MM.1S (cell line): ENCODE data around the gene A3GALT2.

ENCODE experiments used
- DNase-seq: peaks from one replicate; pipeline ENCODE4 v3.0.0-alpha.2; 2015
- H2AFZ ChIP-seq: fragments of 300-600 bp; sonication (generic); 2 replicates; pipeline ENCODE4 v1.6.0; 2016; ENCODE audit warnings: antibody characterized with exemption, low read length
- H3F3A ChIP-seq: fragments of 300-600 bp; sonication (generic); 2 replicates; pipeline ENCODE4 v1.6.1; 2016; ENCODE audit warnings: mild to moderate bottlenecking, antibody characterized with exemption, low read length, moderate library complexity, mixed read lengths; ENCODE audit not compliant: insufficient read depth
- H3K27ac ChIP-seq: fragments of 300-600 bp; sonication (generic); 2 replicates; pipeline ENCODE4 v1.5.1; 2016; ENCODE audit warnings: mild to moderate bottlenecking, low read length
- H3K27me3 ChIP-seq: fragments of 300-600 bp; sonication (generic); replicated peaks from 2 replicates; pipeline ENCODE4 v1.6.0; 2016; ENCODE audit warnings: low read length; ENCODE audit not compliant: insufficient read depth
- H3K36me3 ChIP-seq: fragments of 300-600 bp; sonication (generic); replicated peaks from 2 replicates; pipeline ENCODE4 v1.6.1; 2016; ENCODE audit warnings: mild to moderate bottlenecking, low read length, mixed read lengths; ENCODE audit not compliant: insufficient read depth
- H3K4me1 ChIP-seq: fragments of 300-600 bp; sonication (generic); 2 replicates; pipeline ENCODE4 v1.6.1; 2016; ENCODE audit warnings: low read length, mixed read lengths
- H3K4me2 ChIP-seq: fragments of 300-600 bp; sonication (generic); 2 replicates; pipeline ENCODE4 v1.6.0; 2016; ENCODE audit warnings: low read depth, low read length
- H3K4me3 ChIP-seq: fragments of 300-600 bp; sonication (generic); 2 replicates; pipeline ENCODE4 v1.5.1; 2016; ENCODE audit warnings: low read length, mixed read lengths
- H3K79me2 ChIP-seq: fragments of 300-600 bp; sonication (generic); 2 replicates; pipeline ENCODE4 v1.6.1; 2016; ENCODE audit warnings: mixed run types, low read length, mixed read lengths
- H3K9ac ChIP-seq: fragments of 300-600 bp; sonication (generic); 2 replicates; pipeline ENCODE4 v1.6.1; 2016; ENCODE audit warnings: low read length, mixed read lengths
- H3K9me2 ChIP-seq: fragments of 300-600 bp; sonication (generic); replicated peaks from 2 replicates; pipeline ENCODE4 v1.6.1; 2016; ENCODE audit warnings: mild to moderate bottlenecking, low read length, mixed read lengths; ENCODE audit not compliant: insufficient read depth
- H3K9me3 ChIP-seq: fragments of 300-600 bp; sonication (generic); replicated peaks from 2 replicates; pipeline ENCODE4 v1.6.1; 2016; ENCODE audit warnings: mild to moderate bottlenecking, low read length, mixed read lengths; ENCODE audit not compliant: insufficient read depth
- H4K20me1 ChIP-seq: fragments of 300-600 bp; sonication (generic); 2 replicates; pipeline ENCODE4 v1.6.1; 2016; ENCODE audit warnings: mild to moderate bottlenecking, low read length, moderate library complexity, mixed read lengths; ENCODE audit not compliant: insufficient read depth
- EZH2 ChIP-seq: fragments of 300-600 bp; sonication (generic); optimal IDR thresholded peaks from 2 replicates; pipeline ENCODE3; 2017; ENCODE audit warnings: low read depth, mild to moderate bottlenecking, antibody characterized with exemption, low read length, mixed read lengths
- EZH2phosphoT487 ChIP-seq: fragments of 300-600 bp; sonication (generic); IDR thresholded peaks from 2 replicates; pipeline ENCODE4 v1.6.1; 2018; ENCODE audit warnings: antibody characterized with exemption, low read length
- TF ChIP-seq, protein P1 (sequence below): fragments of 300-600 bp; sonication (generic); IDR thresholded peaks from 2 replicates; pipeline ENCODE4 v1.5.1; 2016; ENCODE audit warnings: antibody characterized with exemption, low read length, mixed read lengths

A3GALT2 gene

DNA sequence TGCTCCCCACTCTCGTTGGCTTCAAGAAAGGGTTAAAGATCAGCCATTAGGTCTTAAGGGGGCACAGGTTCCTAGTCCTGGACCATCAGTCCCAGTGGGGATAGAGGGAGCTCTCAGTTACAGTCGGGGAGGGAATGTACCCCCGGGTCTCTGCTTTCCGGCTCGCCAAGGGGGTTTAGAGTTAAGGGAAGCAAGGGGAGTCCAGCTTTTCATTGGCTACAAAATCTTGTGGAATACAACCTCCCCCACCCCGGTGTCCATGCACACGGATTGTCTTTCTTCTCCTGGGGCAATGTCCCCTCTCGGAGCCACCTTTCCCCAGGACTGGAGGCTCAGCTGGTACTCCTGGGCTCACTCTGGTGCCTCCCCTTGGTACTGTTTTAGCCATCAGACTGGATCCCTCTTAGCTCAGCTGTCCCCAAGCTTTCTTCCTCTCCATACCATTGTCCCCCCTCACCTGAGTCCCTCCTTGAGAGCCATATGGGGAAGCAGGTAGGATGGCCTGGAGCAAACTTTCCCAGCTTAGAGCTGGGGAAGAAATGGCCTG, at the start of gene A3GALT2:
Gene A3GALT2, minus strand, starts transcription at position 480 of the 547 bp plus-strand sequence. Its CDS starts 0 bp downstream, at position 480.
- Histone ChIP-seq H3K27ac (no peak within 1 kb of the TSS), H3K9ac (no peak within 1 kb of the TSS), H3K27me3 (no peaks in the 10 kb centered on the region), H3K79me2 (no peaks in the 10 kb centered on the region), H3F3A (no peaks in the 10 kb centered on the region), H3K36me3 (no peaks in the 10 kb centered on the region), H3K4me2 (no peak within 1 kb of the TSS), H3K9me3 (no peaks in the 10 kb centered on the region), H3K9me2 (no peaks in the 10 kb centered on the region), H3K4me3 (no peak within 1 kb of the TSS), H2AFZ (no peak within 1 kb of the TSS), H4K20me1 (no peaks in the 10 kb centered on the region), H3K4me1 (no peaks in the 10 kb centered on the region)
- DNase-seq, result no peak
- no peak for TF ChIP-seq EZH2phosphoT487
- TF ChIP-seq EZH2, result no peak
- TF ChIP-seq, protein P1, sequence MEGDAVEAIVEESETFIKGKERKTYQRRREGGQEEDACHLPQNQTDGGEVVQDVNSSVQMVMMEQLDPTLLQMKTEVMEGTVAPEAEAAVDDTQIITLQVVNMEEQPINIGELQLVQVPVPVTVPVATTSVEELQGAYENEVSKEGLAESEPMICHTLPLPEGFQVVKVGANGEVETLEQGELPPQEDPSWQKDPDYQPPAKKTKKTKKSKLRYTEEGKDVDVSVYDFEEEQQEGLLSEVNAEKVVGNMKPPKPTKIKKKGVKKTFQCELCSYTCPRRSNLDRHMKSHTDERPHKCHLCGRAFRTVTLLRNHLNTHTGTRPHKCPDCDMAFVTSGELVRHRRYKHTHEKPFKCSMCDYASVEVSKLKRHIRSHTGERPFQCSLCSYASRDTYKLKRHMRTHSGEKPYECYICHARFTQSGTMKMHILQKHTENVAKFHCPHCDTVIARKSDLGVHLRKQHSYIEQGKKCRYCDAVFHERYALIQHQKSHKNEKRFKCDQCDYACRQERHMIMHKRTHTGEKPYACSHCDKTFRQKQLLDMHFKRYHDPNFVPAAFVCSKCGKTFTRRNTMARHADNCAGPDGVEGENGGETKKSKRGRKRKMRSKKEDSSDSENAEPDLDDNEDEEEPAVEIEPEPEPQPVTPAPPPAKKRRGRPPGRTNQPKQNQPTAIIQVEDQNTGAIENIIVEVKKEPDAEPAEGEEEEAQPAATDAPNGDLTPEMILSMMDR, result no peak

DNA sequence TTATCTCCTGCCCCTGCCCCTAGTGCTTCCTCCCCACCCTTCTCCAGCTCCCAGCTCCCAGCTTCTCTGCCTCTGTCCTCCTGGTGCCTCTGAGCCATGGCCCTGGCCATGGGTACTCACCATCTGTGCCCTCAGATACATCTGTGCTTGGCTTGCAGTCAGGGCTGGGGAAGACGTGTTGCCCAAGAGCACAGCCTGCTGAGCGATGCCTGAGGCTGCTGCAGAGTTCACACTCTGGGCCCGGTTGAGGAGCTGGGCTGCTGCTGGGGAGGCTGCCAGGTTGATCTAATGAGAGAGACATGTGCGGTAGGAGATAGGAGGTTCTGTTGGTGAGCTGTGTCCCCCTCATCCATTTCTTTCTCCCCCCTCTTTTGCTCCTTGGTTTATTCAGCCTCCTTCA, 49.4 kb upstream of the A3GALT2 start:
- no peak overlapping the region for H3K4me3 ChIP-seq
- no peaks in the 10 kb centered on the region for H3K27me3 ChIP-seq
- H3F3A ChIP-seq, result no peaks in the 10 kb centered on the region
- no peaks in the 10 kb centered on the region for H3K9me3 ChIP-seq
- no peak for DNase-seq
- H4K20me1 ChIP-seq, result no peaks in the 10 kb centered on the region
- H3K9ac ChIP-seq, result no peak overlapping the region
- no peak overlapping the region for H3K27ac ChIP-seq
- H3K9me2 ChIP-seq, result no peaks in the 10 kb centered on the region
- TF ChIP-seq EZH2 (no peak), EZH2phosphoT487 (no peak)
- TF ChIP-seq, protein P1, result no peak
- H3K79me2 ChIP-seq, result no peaks in the 10 kb centered on the region
- no peak overlapping the region for H2AFZ ChIP-seq
- H3K4me2 ChIP-seq, result no peak overlapping the region
- no peaks in the 10 kb centered on the region for H3K4me1 ChIP-seq
- H3K36me3 ChIP-seq, result no peaks in the 10 kb centered on the region

DNA sequence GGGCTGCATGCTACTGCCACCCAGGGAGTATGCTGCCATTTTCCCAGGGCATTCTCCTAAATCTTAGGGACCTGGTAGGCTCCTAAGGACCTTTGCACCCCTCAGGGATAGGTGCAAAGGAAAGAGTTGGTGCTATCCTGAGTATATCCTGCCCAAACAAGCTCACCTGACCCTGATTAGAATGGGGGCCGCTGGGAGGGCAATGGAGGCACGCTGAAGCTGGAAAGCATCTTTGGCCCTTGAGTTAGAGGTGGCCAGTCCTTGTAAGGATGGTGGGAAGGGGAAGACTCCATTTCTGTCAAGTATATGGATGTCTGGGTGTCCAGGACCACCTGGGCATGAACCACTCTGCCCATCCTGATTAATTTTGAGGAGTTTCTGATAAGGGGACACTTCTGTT, 48.9 kb upstream of the A3GALT2 start:
- Histone ChIP-seq H3K36me3 (no peaks in the 10 kb centered on the region), H3K4me3 (no peak overlapping the region), H2AFZ (no peak overlapping the region), H3K27me3 (no peaks in the 10 kb centered on the region), H3K4me2 (no peak overlapping the region), H3K9me3 (no peaks in the 10 kb centered on the region), H3K27ac (no peak overlapping the region), H3K9me2 (no peaks in the 10 kb centered on the region), H3K79me2 (no peaks in the 10 kb centered on the region), H3K4me1 (no peaks in the 10 kb centered on the region), H4K20me1 (no peaks in the 10 kb centered on the region), H3F3A (no peaks in the 10 kb centered on the region), H3K9ac (no peak overlapping the region)
- TF ChIP-seq, protein P1, result no peak
- TF ChIP-seq EZH2phosphoT487 (no peak), EZH2 (no peak)
- no peak for DNase-seq
